GM19099 (cell line): ENCODE data around the gene RGMB.

Experiments
- POLR2A ChIP-seq: IDR thresholded peaks from 3 replicates; pipeline ENCODE4 v1.6.1; 2011; ENCODE audit warnings: low read depth; ENCODE audit not compliant: insufficient read length; ENCODE audit errors: extremely low read depth

RGMB gene

DNA sequence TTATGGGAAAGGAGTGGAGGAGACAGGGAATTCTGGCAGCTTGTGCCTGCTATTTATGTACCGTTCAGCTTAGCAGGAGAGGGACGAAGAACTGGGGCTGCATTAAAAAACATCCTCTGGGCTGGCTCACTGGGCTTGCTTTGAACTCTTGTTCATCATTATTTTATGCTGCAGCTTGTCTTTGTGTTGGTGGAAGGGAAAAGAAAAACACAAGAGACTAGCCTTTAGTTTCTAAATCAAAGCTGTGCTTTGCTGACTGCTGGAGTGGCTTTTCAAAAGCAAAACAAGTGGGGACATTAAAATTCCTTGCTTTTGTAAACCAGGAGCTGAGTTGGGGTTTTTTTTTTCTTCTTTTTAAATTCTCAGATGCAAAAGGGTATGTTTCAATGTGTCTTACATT, 5.9 kb upstream of the RGMB start:
- TF ChIP-seq POLR2A, result no peak

DNA sequence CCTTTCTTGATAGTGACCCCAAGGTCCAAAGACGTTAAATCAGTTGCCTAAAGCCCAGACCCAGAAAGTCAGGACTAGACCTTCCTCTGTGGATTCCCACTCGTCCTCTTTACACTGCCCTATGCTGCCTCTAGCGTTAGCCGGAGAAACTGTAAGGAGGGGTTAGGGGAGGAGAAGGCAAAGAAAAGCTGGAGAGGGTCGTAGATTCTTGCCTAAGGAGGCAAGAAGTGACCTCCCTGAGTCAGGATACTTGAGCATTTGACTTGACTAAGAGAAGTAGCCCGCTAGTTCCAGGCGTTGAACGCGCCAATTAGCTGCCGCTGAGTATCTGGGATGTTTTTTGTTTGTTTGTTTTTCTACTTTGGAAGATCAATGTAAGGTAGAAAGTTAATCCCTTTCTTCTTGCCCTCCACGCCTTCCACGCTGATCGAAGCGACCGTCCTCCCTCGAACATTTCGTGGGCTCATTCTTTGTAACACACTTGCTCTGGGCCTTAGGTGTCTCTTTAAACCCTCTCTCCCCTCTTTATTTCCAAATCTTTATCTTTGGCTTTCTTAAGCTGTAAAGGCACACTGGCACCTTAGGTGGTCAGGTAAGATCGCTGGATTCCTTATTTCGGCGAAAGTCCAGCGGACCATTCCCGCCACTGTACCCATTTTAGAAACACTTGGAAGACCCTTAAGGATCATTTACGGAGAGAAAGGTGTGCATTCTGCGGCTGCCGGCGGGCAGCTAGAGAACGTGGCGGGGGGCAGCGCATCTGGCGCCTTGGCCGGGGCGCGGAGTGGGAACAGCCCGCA, 5.1 kb upstream of the RGMB start:
- no peak for TF ChIP-seq POLR2A

DNA sequence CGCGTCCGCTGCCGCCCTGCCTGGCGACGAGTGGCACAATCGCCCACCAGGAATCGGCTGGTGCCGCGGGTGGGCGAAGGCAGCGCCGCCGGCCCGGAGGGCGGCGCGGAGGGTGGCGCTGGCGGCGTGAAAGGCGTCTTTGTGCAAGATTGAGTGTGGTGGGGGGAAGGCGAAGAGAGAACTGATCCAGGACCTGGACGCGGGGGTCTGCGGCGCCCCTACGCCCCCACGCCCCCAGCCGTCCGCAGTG, 4.6 kb upstream of the RGMB start:
- TF ChIP-seq POLR2A, result no peak

DNA sequence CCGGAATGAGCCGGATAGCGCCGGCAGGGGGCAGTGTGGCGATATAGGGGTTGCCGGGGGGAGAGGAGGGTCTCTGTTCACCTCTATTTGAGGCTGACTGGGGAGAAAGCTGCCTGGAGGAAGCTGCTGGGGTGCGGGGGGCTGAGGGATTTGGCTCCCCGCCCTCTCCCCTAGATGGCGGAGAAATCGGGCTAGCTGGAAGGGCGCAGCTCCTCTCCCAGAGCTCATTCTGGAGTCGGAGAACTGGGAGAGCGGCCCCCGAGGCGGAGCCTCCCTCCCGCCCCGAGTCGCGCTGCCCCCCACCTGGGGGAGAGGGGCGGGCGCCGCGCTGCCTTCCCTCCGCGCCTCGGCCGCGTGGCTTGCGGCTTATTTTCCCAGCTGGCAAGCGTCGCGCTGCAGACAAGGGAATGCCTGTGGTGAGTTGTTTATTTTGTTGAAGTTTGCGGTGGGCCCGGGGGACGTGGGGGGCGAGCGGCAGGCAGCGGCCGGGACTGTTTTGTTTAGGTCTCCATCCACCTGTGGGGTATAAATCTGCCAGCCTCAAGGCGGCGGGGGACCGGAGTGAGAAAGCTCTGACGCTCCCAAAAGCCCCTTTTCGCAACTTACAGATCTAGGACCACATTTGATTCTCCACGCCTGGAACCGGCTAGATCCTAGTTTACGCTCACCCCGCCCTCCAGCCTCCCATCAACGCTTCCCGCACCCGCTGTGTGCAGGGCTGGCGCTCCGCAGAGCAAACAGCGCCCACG, 4.1 kb upstream of the RGMB start:
- no peak for TF ChIP-seq POLR2A

DNA sequence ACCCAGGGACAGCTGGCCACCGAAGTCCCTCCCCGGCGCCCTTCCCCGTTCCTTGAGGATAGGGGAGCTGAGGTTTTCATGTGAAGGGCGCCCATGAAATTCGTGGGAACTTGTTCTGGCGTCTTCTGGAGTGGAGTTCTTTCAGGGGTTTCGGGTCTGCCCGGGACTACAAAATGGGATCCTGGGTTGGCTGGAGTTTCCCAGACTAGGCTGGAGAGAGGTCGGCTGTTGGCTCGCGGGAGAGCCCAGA, 3.6 kb upstream of the RGMB start:
- TF ChIP-seq POLR2A, result no peak

DNA sequence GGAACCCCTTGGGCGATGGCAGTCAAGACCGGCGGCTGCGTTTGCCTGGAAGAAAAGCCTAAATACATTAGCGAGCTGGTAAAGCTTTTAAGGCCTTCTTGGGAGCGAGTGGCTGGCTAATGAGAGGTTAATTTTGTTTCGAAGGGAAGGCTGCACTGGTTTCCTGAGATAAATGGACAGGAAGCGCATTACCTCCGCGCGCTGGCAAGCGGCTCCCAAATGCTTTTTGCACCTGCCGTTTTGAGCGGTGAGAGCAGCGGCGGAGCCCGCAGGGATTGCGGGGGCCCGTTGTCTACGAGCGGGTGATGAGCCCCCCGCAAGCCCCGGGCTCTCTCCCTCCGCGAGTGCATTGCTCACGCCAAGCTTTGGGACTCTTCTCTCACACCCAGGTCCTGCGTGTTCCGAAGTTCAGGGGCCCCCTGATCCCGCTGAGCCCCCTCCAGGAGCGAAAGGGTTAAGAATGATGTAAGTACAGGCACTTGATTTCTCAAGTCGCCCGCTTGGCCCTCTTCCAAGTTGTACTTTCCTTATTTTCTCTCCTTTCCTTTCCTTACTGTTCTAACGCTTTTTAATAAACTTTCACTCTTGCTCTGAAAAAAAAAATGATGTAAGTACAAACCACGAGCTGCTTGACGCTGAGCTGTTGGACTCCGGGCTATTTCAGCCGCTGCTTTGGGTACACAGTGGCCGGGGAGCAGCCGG, 3.1 kb upstream of the RGMB start:
- no peak for TF ChIP-seq POLR2A

DNA sequence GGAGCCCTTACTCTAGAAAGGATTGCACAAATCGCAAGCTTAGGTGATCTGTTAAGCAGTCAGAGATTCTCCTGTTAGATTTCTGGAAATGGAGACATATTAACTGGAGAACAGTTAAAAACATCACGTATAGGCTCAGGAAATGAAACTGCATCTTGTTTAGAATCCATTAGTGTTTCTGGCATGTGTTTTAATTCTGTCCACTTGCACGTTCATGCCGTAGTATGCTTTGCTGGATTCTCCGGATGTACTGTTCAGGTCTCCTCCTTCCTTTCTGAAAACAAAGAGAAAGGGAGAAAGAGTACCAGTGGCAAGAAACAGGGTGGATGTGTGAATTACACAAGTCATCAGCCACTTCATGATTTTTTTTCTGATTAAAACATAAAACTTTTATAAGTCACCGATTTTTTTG, 2.5 kb upstream of the RGMB start:
- no peak for TF ChIP-seq POLR2A

DNA sequence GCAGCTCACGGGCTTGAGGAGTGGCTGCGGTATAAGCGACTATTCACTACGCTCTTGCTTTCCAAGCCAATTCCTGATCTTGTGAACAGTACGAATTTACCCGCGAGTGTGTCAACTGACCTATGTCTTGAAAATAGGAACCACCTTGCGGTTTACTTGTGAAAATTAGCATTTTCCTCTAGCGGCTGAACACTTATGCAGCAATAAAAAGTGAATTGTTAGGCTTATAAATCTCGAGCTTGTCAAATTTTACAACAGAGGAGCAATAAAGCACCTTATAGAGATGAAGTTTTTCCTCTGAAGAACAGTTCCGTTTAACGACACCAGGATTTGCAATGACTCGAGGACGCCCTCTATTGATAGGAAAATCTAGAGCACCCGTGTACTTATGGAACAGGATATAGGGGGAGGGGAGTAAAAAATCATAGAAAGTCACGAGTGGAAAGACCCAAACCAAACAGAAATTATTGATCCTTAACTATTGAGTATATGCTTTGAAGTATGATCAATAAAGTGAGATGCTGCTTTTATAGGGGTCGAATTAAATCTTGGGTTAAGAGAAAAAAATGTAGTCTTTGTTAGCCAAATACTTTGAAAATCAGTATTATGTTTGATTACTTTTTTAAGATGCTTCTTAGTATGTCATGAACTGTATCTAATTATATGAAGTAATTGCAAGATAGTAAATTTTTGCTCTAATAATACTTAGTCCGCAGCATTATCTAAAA, 1.9 kb upstream of the RGMB start:
- no peak for TF ChIP-seq POLR2A

DNA sequence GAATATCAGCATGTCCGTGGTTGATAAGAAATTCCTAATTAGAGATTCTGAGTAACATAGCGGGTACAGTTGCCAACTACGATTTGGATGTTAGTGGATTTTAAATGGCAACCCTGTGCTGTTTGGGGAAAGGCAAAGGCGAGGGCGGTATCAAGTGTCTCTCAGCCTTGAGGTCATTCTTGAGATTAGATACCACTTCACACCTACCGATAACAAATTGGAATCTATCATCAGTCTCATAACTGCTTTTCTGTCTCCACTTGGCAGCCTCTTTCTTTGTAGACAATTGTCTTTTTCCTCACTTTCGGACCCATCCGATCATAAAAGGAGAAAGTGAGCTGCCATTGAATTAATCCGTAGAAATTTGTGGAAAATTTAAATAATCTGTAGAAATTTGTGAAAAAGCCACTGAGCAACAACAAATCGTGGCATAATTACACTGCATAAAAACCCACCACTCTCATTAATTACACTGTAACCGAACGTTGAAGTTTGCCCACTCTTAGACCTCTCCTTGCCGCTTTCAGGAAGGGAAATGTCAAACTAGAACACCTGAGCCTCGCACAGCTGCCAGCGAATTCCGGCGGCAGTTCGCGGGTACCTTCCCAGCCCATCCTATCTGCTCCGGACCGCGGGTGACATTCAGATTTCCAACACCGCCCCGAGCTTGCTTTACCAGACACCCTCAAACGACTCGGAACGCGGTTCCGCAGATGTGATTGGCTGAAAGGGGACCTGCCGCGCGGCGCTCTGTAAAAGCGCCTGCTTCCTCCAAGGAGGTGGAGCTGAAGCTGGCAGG, 849 bp upstream of the RGMB start:
- no peak for TF ChIP-seq POLR2A

DNA sequence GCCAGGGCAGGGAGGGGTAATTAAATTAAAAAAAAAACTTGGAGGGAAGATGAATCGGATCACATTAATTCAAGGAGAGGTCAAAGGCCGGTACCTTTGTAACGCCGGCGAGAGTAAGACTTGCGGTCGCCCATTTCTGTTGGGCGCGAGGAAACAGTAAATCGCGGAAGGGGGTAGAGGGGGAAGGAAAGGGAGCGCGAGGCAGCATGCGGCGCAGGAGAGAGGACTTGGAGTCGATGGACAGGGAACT, 324 bp upstream of the RGMB start:
- TF ChIP-seq POLR2A, result no peak

DNA sequence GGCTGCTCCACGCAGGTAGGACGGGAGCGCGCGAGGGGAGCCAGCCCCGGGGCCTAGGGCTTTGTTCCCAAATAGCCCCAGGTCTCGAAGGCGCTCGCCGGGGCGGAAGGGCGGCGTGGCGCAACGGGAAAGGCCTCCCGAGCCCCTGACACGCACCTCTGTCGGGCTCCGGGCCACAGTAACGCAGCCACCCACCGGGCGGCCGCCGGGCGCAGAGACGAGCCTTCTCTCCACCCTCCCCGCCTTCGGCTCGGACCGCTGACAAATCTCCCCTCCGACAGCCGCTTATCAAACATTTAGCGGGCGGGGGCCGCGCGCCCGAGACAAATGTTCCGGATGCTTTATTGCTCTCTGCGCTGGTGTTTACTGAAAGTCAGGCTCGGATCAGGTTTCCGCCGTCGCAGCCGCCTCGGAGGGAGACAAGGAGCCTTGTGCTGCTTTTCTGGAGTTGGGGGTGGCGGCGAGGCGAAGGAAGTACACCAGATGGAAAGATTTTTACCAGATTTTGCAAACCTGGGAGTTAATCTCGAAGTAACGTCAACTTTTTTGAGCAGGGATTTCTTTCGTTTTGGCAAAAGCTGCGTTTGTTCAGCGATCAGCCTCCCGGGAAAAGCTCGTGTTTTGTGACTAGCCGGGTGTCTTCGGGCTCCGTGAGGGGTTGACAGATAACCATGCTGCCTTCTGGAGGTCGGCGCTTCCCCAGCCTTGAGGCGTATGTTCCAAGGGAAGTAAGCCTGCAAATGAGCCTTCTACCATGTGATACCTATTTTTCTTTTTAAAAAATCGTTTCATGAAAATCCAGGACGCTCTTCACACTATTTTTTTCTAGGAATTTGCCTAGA, 950 bp downstream of the RGMB start:
- TF ChIP-seq POLR2A, result no peak

DNA sequence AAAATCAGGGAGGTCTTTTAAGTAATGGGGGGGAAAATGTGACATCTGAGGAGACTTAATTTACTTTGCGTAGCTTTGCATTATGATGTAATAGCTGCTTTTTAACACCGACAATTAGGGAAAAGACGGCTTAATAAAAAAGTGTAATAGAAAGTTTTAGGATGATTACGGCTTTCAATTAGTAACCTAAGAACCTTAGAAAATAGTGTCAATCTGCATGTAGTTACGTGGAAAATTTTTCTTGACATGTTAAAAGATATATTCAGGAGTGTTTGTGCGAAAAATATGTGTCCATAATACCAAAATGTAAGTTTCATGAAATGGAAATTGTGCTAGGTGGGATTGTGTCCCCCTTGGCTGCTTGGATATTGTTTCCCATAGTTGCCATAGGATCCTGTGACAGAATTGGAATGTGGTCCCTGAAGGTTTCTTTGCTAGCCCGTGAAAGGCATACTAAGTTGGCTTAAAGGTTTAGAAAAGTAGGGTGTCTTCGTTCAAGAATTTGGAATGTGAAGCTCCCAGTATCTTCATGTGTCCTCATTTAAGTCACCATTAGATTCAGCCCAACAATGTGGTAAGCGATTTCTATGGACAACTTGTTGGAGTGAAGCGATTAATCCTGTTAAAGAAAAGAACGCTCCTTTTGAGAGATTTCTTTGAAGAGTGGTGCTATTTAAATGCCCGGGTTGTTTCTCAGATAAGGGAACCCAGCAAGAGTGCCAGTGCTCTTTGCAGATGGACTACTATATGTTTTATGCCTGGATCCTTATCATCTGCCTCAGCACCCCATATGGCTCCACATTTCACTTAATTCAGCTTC, 2.0 kb downstream of the RGMB start:
- TF ChIP-seq POLR2A, result no peak

DNA sequence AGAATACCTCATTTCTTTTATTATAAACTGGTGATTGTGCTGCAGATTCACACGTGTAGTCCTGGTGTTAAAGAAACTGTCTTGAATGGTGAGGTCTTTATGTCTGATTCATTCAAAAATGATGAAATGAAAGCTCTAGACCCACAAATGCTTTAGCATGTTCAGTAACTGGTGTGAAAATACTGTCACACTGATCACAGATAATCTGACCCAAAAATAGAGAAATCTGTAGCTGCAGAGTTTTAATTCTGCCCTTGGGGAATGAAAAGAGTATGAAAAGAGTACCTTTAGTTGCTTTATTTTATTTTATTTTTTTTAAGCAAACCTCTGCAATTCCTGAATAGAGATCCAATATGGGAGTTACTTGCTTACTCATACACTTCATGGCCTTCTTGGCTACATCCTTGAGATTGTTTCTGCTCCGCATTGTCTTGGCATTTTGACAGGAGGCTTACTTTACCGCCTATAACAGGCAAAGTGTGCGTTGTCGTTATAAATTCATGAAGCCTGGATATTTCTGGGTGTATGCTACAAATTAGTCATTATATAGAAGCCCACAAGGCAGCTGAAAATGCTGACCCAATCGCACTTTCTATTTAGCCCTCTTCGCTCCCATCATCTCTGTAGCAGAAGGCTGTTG, 2.7 kb downstream of the RGMB start:
- no peak for TF ChIP-seq POLR2A
